A549 (cell line): ENCODE measurements around the gene SYNCRIP. TPM values are rescaled to one million over a fixed set of nuclear protein-coding genes. Genes with fewer than 3 reads are reported as not detected.
A peak's percentile ranks its signal among the peaks of the same experiment; 100 is the strongest.

Experiments used
- ATAC-seq, 2 experiments: fragments of 200-7000 bp in 1 of 2; fragments of >200 bp in 1 of 2; cut with Nextera tagmentation in 1 of 2; cut with Tn5 transposase in 1 of 2; 3 replicates each; pipeline versions ENCODE4 v1.8.0 to v1.9.1; 2018 to 2020; ENCODE audit warnings: mild to moderate bottlenecking in 1 of 2, moderate library complexity in 1 of 2
- CTCF ChIA-PET: fragments of 300-600 bp; sonication (Branson Sonifier 250); formaldehyde crosslinking; extraction: SDS; loops from one replicate; lab custom pipeline; 2021; ENCODE audit warnings: antibody characterized with exemption, inconsistent platforms; lab: Yijun Ruan, JAX
- POLR2A ChIA-PET: fragments of 350-600 bp; formaldehyde crosslinking; extraction: SDS; loops from one replicate; lab custom pipeline; 2021; ENCODE audit warnings: antibody characterized with exemption, inconsistent platforms; lab: Yijun Ruan, JAX
- DNase-seq, 2 experiments: peaks; one replicate each; pipeline versions ENCODE4 v3.0.0 to v3.0.0-alpha.2; 2011 to 2016; ENCODE audit warnings: low read depth in 1 of 2, low spot score in 1 of 2
- FAIRE-seq: peaks from 2 replicates; lab custom pipeline; 2011; peaks lifted over from hg19 to GRCh38; lab: Jason Lieb, UNC
- H3K27ac ChIP-seq, 2 experiments: fragments of >200 bp; sonication (Bioruptor Twin); formaldehyde crosslinking; 3 replicates each; pipeline ENCODE4 v1.5.1; 2016 to 2017
- H3K4me1 ChIP-seq: fragments of >200 bp; sonication (Bioruptor Twin); formaldehyde crosslinking; 3 replicates; pipeline ENCODE4 v1.6.1; 2016
- H3K4me2 ChIP-seq: fragments of >200 bp; sonication (Bioruptor Twin); formaldehyde crosslinking; 3 replicates; pipeline ENCODE4 v1.6.1; 2016
- H3K4me3 ChIP-seq: fragments of >200 bp; sonication (Bioruptor Twin); formaldehyde crosslinking; 3 replicates; pipeline ENCODE4 v1.5.1; 2016
- H3K9me3 ChIP-seq: fragments of >200 bp; sonication (Bioruptor Twin); formaldehyde crosslinking; 3 replicates; pipeline ENCODE4 v1.6.1; 2016
- CEBPB ChIP-seq, 2 experiments: fragments of >200 bp in 1 of 2; sonication (Bioruptor Twin) in 1 of 2; formaldehyde crosslinking in 1 of 2; IDR thresholded peaks; 2 replicates each; pipeline ENCODE4 v1.6.1; 2012 to 2016
- CTCF ChIP-seq: fragments of >200 bp; sonication (Bioruptor Twin); formaldehyde crosslinking; IDR thresholded peaks from 3 replicates; pipeline ENCODE4 v1.5.1; 2016
- FOSB ChIP-seq: fragments of 250-450 bp; sonication (Bioruptor Pico); IDR thresholded peaks from 2 replicates; pipeline ENCODE4 v1.5.0; 2020; ENCODE audit warnings: mild to moderate bottlenecking, moderate library complexity
- HDAC2 ChIP-seq: fragments of 200-600 bp; sonication (generic); IDR thresholded peaks from 2 replicates; pipeline ENCODE4 v1.6.1; 2016
- HMGXB4 ChIP-seq: fragments of 250-450 bp; sonication (Bioruptor Pico); IDR thresholded peaks from 2 replicates; pipeline ENCODE4 v1.5.0; 2021; ENCODE audit warnings: mild to moderate bottlenecking, moderate library complexity, borderline replicate concordance
- JUN ChIP-seq, 2 experiments: fragments of >200 bp; sonication (Bioruptor Twin); formaldehyde crosslinking; IDR thresholded peaks; 2 replicates in 1 of 2; 3 replicates in 1 of 2; pipeline ENCODE4 v1.6.1; 2016 to 2017
- KDM1A ChIP-seq: fragments of 200-600 bp; sonication (generic); IDR thresholded peaks from 2 replicates; pipeline ENCODE4 v1.6.1; 2016; ENCODE audit warnings: low read depth, mild to moderate bottlenecking
- NPAS2 ChIP-seq: fragments of 250-450 bp; sonication (Bioruptor Pico); IDR thresholded peaks from 2 replicates; pipeline ENCODE4 v1.8.0; 2022; ENCODE audit warnings: mild to moderate bottlenecking, moderate library complexity, borderline replicate concordance
- PBX3 ChIP-seq: IDR thresholded peaks from 2 replicates; pipeline ENCODE4 v1.6.1; 2012
- POLR2AphosphoS2 ChIP-seq: conservative IDR thresholded peaks from 2 replicates; pipeline ENCODE4 v1.6.1; 2012; ENCODE audit warnings: low read length, improper control_type of control experiment, inconsistent platforms
- RAD21 ChIP-seq, 2 experiments: fragments of >200 bp in 1 of 2; sonication (Bioruptor Twin) in 1 of 2; formaldehyde crosslinking in 1 of 2; IDR thresholded peaks in 1 of 2; conservative IDR thresholded peaks in 1 of 2; 2 replicates in 1 of 2; 3 replicates in 1 of 2; pipeline ENCODE4 v1.6.1; 2012 to 2018; ENCODE audit warnings: inconsistent platforms in 1 of 2
- REST ChIP-seq: fragments of 200-600 bp; sonication (generic); IDR thresholded peaks from 2 replicates; pipeline ENCODE4 v1.6.1; 2016; ENCODE audit warnings: antibody characterized with exemption, mild to moderate bottlenecking, moderate library complexity
- RNF2 ChIP-seq: fragments of 200-600 bp; sonication (generic); IDR thresholded peaks from 2 replicates; pipeline ENCODE4 v1.6.1; 2016; ENCODE audit warnings: low read depth, mild to moderate bottlenecking, antibody characterized with exemption, moderate library complexity, borderline replicate concordance
- SREBF2 ChIP-seq: fragments of 450-650 bp; IDR thresholded peaks from 2 replicates; pipeline ENCODE4 v1.6.1; 2014; ENCODE audit warnings: mild to moderate bottlenecking, moderate library complexity
- TFCP2L1 ChIP-seq: fragments of 250-450 bp; sonication (Bioruptor Pico); IDR thresholded peaks from 2 replicates; pipeline ENCODE4 v1.5.0; 2021; ENCODE audit warnings: mild to moderate bottlenecking
- USF2 ChIP-seq: fragments of 450-650 bp; IDR thresholded peaks from 2 replicates; pipeline ENCODE4 v1.6.1; 2014; ENCODE audit warnings: antibody characterized with exemption
- ZC3H11A ChIP-seq: fragments of 450-650 bp; IDR thresholded peaks from 2 replicates; pipeline ENCODE4 v1.6.1; 2014; ENCODE audit warnings: antibody characterized with exemption, mild to moderate bottlenecking
- ZFP36 ChIP-seq: fragments of 450-650 bp; IDR thresholded peaks from 2 replicates; pipeline ENCODE4 v1.6.1; 2014; ENCODE audit warnings: borderline replicate concordance; ENCODE audit not compliant: partially characterized antibody
- ZNF302 ChIP-seq: fragments of 250-450 bp; sonication (Bioruptor Pico); IDR thresholded peaks from 2 replicates; pipeline ENCODE4 v1.9.0; 2021; ENCODE audit warnings: inconsistent platforms, mild to moderate bottlenecking, moderate library complexity
- WGBS: methylation state at CpG from one replicate; pipeline ENCODE4 v1.1.6; 2017; ENCODE audit errors: missing lambda C conversion rate; 5-methylcytosine and 5-hydroxymethylcytosine counted together
- polyA plus RNA-seq, 4 experiments: library from polyadenylated mRNA; depleted of rRNA in 3 of 4; stranded (reverse); fragments of >200 nt; fragmentation: RNase III in 1 of 4; extraction: RNeasy Plus Mini Kit Qiagen cat#74134 plus additional on column Dnase treatment in 1 of 4; gene quantifications; 2 replicates in 3 of 4; 3 replicates in 1 of 4; pipeline ENCODE4 v1.2.3, GENCODE V29; 2011 to 2017
- TF ChIP-seq, protein P1 (sequence below): IDR thresholded peaks from 2 replicates; pipeline ENCODE4 v1.6.1; 2012
- TF ChIP-seq, protein P2 (sequence below): fragments of 150-350 bp; IDR thresholded peaks from 2 replicates; pipeline ENCODE4 v1.6.1; 2014; ENCODE audit warnings: low read depth, mild to moderate bottlenecking, low read length

SYNCRIP gene
- polyA plus RNA-seq, 2 of the 4 experiments (the other 2 are of a cell fraction) = 47.5 to 102 TPM

DNA sequence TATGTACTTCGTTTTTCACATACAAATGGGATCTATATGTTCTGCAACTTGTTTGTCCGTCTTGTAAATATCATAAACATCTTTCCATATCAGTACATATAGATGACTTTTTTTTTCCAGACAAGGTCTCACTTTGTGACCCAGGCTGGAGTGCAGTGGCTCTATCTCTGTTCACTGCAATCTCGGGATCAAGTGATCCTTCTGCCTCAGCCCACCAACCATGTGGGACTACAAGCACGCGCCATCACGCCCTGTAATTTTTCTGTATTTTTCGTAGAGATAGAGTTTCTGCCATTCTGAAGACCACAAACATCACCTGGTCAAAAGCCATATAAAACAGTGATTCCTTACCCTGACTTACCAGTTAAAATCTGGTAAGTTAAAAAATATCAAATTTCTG is 37.7 kb upstream of the SYNCRIP start:
- no peak for FAIRE-seq
- Histone ChIP-seq H3K4me1 (peaks cover 7% of the 10 kb centered on the region; the same call in 2 of the 3 replicates), H3K27ac (peak overlapping the region; percentile 77 to 95; a peak in 5 of 6 replicates), H3K4me3 (peak overlapping the region; percentile 49; the same call in 2 of the 3 replicates), H3K9me3 (no peaks in the 10 kb centered on the region), H3K4me2 (peak overlapping the region; percentile 69)
- no peak for TF ChIP-seq HMGXB4
- TF ChIP-seq RNF2 = no peak
- TF ChIP-seq FOSB (CRISPR knock-in tag) = no peak
- no peak for TF ChIP-seq CTCF
- no peak for TF ChIP-seq REST
- 67% methylated on average over 7 of the region's 7 CpGs for WGBS
- DNase-seq = no peak
- CTCF ChIA-PET = interaction anchor here (0.6 kb wide), 1 partner anchor 1340 kb away, joined by 3 read pairs; no protein-coding TSS in a partner anchor
- POLR2A ChIA-PET = no interaction called here
- no peak for ATAC-seq

DNA sequence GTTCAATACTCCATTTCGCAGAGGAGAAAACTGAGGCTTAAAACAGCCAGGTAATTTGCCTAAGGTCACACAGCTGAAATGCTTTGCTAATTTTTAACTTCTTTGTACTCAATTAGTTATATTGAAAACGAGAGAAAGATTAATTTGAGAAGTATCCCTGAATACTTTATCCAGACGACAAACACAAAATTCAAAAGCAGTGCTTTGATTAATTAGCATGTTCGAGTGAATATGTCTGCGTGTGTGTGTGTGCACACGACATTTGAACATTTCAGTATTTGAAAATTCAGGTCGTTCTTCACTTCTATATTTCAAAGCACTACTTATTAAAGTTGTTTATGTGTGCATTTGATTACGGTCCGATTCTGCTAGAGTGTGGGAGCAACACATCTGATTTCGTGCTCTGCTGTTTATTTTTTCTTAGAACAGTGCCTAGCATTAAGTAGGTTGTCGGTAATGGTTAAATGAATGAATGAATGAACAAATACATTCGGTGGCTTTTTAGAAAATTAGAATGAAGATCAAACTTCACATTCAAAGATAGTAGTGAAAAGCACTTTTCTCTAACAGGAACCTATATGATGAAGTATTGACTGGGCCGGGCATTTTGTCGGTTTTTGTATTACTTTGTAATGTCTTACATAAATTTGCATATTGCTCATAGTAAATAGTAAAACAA is 36.9 kb upstream of the SYNCRIP start:
- ATAC-seq (no peak), DNase-seq (no peak), FAIRE-seq (no peak)
- TF ChIP-seq, protein P1, sequence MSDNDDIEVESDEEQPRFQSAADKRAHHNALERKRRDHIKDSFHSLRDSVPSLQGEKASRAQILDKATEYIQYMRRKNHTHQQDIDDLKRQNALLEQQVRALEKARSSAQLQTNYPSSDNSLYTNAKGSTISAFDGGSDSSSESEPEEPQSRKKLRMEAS = no peak
- TF ChIP-seq JUN (IDR thresholded peaks at IDR 0.05) = no peak
- peak; percentile 27; the same call in 1 of the 2 replicates for TF ChIP-seq KDM1A
- TF ChIP-seq TFCP2L1 = no peak
- no peak for TF ChIP-seq POLR2AphosphoS2
- TF ChIP-seq ZFP36 = peak; percentile 51
- no peak for TF ChIP-seq NPAS2 (CRISPR knock-in tag)
- TF ChIP-seq USF2 = no peak
- TF ChIP-seq SREBF2 = no peak
- TF ChIP-seq HDAC2 = no peak
- TF ChIP-seq ZC3H11A = no peak
- TF ChIP-seq, protein P2, sequence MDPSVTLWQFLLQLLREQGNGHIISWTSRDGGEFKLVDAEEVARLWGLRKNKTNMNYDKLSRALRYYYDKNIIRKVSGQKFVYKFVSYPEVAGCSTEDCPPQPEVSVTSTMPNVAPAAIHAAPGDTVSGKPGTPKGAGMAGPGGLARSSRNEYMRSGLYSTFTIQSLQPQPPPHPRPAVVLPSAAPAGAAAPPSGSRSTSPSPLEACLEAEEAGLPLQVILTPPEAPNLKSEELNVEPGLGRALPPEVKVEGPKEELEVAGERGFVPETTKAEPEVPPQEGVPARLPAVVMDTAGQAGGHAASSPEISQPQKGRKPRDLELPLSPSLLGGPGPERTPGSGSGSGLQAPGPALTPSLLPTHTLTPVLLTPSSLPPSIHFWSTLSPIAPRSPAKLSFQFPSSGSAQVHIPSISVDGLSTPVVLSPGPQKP = no peak
- TF ChIP-seq ZNF302 = no peak
- no peak for TF ChIP-seq RAD21 (conservative IDR thresholded peaks at IDR 0.05 in 1 of 2, IDR thresholded peaks at IDR 0.05 in 1 of 2)
- TF ChIP-seq CEBPB (IDR thresholded peaks at IDR 0.05) = no peak
- no peak for TF ChIP-seq PBX3
- Histone ChIP-seq H3K4me1 (peaks cover 15% of the 10 kb centered on the region; the same call in 2 of the 3 replicates), H3K4me3 (peak overlapping the region; percentile 49), H3K4me2 (peak overlapping the region; percentile 69), H3K27ac (peak overlapping the region; percentile 77 to 95), H3K9me3 (no peaks in the 10 kb centered on the region)
- ChIA-PET POLR2A (interaction anchor here (0.9 to 8.4 kb wide), 18 partner anchors 9 to 917 kb away, joined by 3 to 378 read pairs (median 7); partner anchors contain the start of genes SNX14, SYNCRIP and TBX18), CTCF (no interaction called here)
- 1% methylated on average over 14 of the region's 14 CpGs for WGBS
